HG02943 (cell line): ENCODE results near the gene ADAMTS14.

Experiments used
- ATAC-seq: cut with Tn5 transposase; IDR thresholded peaks from one replicate; pipeline ENCODE4 v1.9.1; 2021; ENCODE audit warnings: mild to moderate bottlenecking, low read depth, moderate library complexity; ENCODE audit not compliant: unreplicated experiment

Gene ADAMTS14

DNA sequence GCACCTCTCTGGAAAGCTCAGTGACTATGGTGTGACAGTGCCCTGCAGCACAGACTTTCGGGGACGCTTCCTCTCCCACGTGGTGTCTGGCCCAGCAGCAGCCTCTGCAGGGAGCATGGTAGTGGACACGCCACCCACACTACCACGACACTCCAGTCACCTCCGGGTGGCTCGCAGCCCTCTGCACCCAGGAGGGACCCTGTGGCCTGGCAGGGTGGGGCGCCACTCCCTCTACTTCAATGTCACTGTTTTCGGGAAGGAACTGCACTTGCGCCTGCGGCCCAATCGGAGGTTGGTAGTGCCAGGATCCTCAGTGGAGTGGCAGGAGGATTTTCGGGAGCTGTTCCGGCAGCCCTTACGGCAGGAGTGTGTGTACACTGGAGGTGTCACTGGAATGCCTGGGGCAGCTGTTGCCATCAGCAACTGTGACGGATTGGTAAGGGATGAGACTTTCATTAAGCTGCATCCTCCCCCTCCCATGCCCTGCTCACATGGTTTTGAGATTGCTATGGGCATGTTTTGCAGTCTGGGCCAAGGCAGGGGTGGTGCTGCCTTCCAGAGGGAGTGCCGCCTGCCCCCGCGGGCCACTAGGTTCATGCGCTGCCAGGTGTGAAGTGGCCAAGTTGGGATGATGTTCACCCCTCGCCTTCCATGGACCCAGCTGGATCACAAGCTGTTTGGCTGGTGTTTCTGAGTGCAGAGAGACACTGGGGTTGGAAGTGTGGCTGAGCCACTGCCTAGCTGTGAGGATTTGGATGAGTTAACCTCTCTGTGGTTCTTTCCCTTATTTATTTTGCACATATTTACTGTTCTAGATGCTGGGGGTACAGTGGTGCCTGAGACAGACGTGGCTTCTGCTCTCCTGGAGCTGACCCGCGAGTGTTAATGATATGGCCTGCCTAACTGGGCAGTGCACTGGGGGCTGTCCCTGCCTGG, 2.5 kb downstream of the ADAMTS14 start:
- ATAC-seq: no peak

GRCh38 chr10:70675496-70676161, 3.3 kb downstream of the ADAMTS14 start:
- no peak for ATAC-seq

GRCh38 chr10:70676511-70676910, 4.2 kb downstream of the ADAMTS14 start:
- no peak for ATAC-seq

GRCh38 chr10:70677016-70677415, 4.7 kb downstream of the ADAMTS14 start:
- ATAC-seq: no peak

- ATAC-seq: no peak
These were observed 5.4 kb downstream of the ADAMTS14 start for GRCh38 chr10:70677620-70678249.

GRCh38 chr10:70678250-70678635, 5.9 kb downstream of the ADAMTS14 start:
- ATAC-seq: no peak

DNA sequence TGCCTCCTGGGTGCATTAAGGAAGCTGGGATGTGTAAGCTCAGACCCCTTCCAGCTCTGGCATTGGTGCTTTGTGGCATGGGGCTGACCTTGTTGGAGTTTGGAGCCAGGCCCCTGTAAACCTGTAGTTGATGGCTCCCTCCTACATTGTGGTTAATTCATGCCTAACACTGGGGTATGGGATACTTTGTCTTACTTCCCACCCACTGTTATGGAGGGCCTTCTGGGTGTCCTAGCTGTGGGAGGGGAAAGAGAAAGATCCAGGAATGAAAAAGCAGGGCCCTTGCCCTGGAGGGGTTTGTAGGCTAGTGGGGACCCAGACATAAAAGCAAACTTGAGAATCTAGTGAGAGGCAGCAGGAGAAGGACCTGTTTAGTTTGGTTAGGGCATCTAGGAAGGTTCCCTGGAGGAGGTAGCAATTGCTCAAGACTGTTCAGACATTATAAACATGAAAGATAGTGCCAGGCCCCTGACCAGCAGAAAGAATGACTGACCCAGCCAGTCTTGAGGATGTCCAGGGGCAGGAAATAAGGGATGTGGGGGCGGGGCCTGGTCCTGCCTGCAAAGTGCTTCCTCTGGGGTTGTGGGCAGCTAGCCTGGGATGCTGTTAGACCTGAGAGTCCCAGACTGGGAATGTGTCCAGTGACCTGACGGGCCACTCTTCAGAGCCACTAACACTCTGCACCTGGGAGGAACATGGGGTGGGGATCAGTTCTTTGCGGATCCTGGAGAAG, 6.6 kb downstream of the ADAMTS14 start:
- ATAC-seq: no peak

DNA sequence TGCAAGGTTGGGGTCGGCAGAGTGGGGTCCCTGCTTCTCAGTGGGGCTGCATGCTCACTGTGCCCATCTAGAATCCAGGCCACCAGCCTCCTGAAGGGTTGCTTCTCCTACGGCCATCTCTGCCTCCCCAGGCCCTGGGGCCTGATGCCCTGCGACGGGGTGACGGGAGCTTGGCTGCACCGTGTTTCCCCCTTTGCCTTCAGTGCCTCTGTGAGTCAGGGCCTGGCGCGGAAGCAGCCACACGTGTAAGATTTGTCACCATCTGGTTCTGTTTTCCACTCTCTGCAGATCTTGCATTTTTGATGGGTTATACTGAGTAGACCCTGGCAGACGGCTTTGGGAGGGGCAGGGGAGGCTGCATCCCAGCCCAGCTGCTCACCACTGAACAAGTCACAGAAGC, 7.2 kb downstream of the ADAMTS14 start:
- ATAC-seq: no peak

DNA sequence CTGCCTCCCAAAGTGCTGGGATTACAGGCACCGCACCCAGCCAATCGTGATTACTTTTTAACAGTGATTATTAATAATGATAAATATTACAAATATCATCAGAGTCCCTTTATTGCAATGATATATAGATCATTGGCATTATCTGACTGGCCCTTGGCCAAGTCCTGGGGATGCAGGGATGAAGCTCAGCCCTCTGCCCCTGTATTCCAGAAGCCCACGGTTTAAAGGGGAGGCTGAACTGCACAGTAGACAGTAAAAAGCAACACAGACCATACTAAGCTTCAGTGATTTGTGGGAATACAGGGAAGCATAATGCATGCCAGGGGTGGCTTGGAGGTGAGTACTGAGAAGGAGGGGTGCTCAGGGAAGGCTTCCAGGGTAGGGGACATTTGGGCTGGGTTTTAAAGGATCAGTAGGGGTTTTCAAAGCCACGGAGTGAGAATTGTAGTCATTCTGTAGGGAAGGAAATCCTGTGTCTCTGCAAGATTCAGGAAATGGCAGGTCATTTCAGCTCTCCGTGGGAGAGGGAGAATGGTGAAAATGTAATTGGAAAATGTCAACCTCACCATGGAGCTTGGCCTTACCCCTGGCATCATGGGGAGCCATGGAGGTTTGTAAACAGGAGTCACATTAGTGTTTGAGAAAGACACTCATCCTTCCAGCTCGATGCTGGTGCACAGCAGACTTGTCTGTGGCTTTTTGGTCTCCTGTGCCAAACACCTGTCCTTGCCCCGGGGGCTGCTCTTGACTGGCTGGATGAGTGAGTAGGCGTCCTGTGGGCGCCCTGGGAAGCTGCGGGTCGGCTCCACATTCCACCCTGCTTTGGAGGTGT, 8.8 kb downstream of the ADAMTS14 start:
- no peak for ATAC-seq

- no peak for ATAC-seq
These were observed 9.4 kb downstream of the ADAMTS14 start for GRCh38 chr10:70681731-70682005.

- no peak for ATAC-seq
These were observed 10.8 kb downstream of the ADAMTS14 start for GRCh38 chr10:70682920-70683600.

DNA sequence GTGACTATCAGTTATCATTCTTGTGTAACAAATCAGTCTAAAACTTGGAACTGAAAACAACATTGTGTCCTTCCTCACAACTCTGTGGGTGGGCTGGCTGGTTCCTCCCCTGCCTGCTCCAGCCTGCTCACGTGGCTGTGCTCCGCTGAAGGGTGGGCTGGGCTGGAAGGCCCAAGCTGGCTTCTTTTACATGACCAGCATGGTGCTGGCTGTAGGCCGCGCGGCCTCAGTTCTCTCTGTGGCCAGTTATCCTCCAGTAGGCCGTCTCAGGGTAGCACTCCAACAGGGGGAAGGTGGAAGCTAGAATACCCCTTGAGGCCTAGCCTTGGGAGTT, 11.3 kb downstream of the ADAMTS14 start:
- no peak for ATAC-seq

DNA sequence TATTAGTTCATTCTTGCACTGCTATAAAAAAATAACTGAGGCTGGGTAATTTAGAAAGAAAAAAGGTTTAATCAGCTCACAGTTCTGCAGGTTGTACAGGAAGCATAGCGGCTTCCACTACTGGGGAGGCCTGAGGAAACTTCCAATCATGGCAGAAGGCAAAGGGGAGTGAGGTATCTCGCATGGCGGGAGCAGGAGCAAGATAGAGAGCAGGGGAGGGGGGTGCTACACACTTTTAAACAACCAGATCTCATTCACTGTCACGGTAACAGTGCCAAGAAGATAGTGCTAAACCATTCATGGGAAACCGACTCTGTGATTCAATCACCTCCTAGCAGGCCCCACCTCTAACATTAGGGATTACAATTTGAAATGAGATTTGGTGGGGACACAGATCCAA, 11.6 kb downstream of the ADAMTS14 start:
- no peak for ATAC-seq

GRCh38 chr10:70684374-70684773, 12.1 kb downstream of the ADAMTS14 start:
- no peak for ATAC-seq

DNA sequence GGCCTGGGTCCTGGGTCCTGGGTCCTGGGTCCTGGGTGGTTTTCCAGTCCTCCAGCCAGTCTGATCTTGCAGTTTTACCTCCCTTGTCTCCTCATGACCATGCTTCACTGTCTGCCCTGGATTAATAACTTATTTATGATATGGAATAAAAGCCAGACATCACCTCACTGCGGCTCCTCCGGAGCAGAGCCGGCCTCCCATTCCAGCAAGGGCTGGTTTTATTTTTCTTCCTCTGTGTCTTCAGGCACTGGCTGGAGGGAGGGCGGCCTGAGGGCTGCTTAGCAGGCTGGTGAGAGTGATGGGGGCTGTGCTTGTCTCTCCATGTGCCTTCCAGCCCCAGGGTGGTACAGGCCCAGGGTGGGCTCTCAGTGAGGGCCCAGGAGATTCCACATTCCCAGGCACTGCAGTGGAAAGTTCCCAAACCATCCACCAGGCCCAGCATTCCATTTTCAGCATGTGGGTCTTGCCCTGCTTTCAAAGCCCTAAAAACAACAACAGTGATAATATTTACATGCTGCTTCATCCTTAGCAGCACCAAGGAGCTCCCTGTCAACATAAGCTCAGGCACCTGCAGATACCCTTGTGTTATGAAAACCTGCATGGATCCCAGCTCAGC, 12.6 kb downstream of the ADAMTS14 start:
- ATAC-seq: no peak

DNA sequence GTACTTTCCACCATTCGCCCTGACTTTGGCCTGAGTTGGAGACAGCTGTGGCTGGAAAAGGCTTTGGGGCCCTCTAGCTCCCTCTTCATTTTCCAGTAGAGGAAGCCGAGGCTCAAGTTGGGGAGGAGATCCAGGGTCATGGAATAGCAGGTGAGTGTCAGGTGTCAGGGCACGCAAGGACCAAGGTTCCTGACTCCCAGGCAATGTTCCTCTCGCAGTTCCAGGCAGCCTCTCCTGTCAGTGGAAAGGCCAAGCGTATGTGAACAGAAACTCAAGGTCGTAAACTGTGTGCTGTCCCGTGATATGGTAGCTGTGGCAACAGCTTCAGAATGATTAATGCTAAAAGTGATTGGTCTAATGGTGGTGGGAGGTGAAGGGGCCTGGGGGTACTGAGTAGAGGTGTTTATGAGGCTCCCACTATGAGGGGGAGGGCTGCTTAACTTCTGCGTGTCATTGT, 13.2 kb downstream of the ADAMTS14 start:
- no peak for ATAC-seq

- ATAC-seq: no peak
These were observed 16.5 kb downstream of the ADAMTS14 start for GRCh38 chr10:70688828-70689227.

DNA sequence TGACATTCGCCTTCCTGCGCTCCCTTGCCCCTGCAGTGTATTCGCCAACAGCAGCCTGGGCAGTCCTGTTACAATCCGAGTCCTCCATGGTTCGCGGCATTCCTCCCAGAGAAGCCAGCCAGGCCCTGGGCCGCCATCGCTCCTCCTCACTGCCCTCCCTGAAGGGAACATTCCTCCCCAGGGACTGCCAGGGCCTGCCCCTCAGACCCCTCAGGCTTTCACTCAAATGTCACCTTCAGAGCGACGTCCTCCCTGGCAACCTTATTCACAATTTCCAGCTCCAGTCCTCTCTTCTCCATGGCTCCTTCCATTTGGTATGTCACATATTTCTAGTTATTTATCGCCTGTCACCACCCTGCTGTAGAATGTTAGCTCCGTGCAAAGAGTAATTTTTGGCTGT, 17.4 kb downstream of the ADAMTS14 start:
- ATAC-seq: no peak

GRCh38 chr10:70690589-70690988, 18.3 kb downstream of the ADAMTS14 start:
- ATAC-seq: no peak
